Adrenal gland (tissue), 12 donors: ENCODE results near the gene MCTP1. TPM values are rescaled to one million over a fixed set of nuclear protein-coding genes. Genes with fewer than 3 reads are reported as not detected.

Source experiments
- DNase-seq, 7 donors: peaks; one replicate each; pipeline ENCODE4 v3.0.0-alpha.2; 2019 to 2020
- H3K27ac ChIP-seq, 5 donors: fragments of 200-600 bp; sonication (generic) in 4 of 5; 1 replicate in 3 of 5; 2 replicates in 2 of 5; pipeline versions ENCODE4 v1.5.1 to v1.8.0; 2016 to 2020; ENCODE audit warnings: mild to moderate bottlenecking in 1 of 5
- H3K27me3 ChIP-seq: fragments of 200-600 bp; 2 replicates; pipeline ENCODE4 v1.8.0; 2021
- H3K36me3 ChIP-seq, 2 donors: fragments of 200-600 bp; replicated peaks in 1 of 2; 1 replicate in 1 of 2; 2 replicates in 1 of 2; pipeline versions ENCODE4 v1.5.1 to v1.8.0; 2018 to 2022
- H3K4me1 ChIP-seq, 2 donors: fragments of 200-600 bp; replicated peaks in 1 of 2; 1 replicate in 1 of 2; 2 replicates in 1 of 2; pipeline versions ENCODE4 v1.5.1 to v1.8.0; 2018 to 2021
- H3K4me3 ChIP-seq, 4 donors: fragments of 200-600 bp; sonication (generic) in 3 of 4; one replicate each; pipeline ENCODE4 v1.5.1; 2016 to 2018
- H3K9me3 ChIP-seq, 3 donors: fragments of 200-600 bp; sonication (generic) in 1 of 3; replicated peaks in 1 of 3; 1 replicate in 2 of 3; 2 replicates in 1 of 3; pipeline versions ENCODE4 v1.5.1 to v1.8.0; 2016 to 2021
- POLR2A ChIP-seq, 2 donors: fragments of 450-650 bp; IDR thresholded peaks; one replicate each; pipeline ENCODE4 v1.6.1; 2017; ENCODE audit warnings: antibody characterized with exemption in 2 of 2, mild to moderate bottlenecking in 2 of 2, moderate library complexity in 1 of 2
- WGBS, 4 donors: extraction: QIAGEN DNeasy Blood & Tissue Kit in 2 of 4; methylation state at CpG; one replicate each; pipeline versions ENCODE4 v1.1.5 to v1.1.7; 2013 to 2017; 5-methylcytosine and 5-hydroxymethylcytosine counted together
- intact Hi-C, 2 donors: fragments of 100-400 bp; cut with DNase I; formaldehyde crosslinking; loops; one replicate each; pipeline versions ENCODE4 v1.14.1 to v1.15.0; 2022 to 2023
- polyA plus RNA-seq, 3 donors: library from polyadenylated mRNA; stranded (reverse); fragments of 200-250 nt in 2 of 3; fragments of 350-450 nt in 1 of 3; fragmentation: Illumina TruSeq in 1 of 3; extraction: RNeasy Lipid Tissue Mini Kit (QIAGEN cat#74804) in 1 of 3; gene quantifications; one replicate each; pipeline ENCODE4 v1.2.3, GENCODE V29; 2013 to 2014
- total RNA-seq, 9 donors: library from RNA; depleted of rRNA in 4 of 9; stranded (reverse); fragments of >200 nt in 4 of 9; fragments of 120-200 nt in 1 of 9; fragmentation: NEBNext Ultra II Directional in 1 of 9; extraction: Animal tissue kit (Norgen Biotek cat#: 25700) in 1 of 9; gene quantifications; one replicate each; pipeline versions ENCODE4 v1.1.0 to v1.2.4, GENCODE V29; 2013 to 2023
- TF ChIP-seq, protein P1 (sequence below), 6 experiments: fragments of 450-650 bp in 4 of 6; fragments of 200-600 bp in 2 of 6; sonication (generic) in 1 of 6; IDR thresholded peaks; 1 replicate in 5 of 6; 2 replicates in 1 of 6; pipeline versions ENCODE4 v1.5.1 to v1.8.0; 2016 to 2021; ENCODE audit warnings: antibody characterized with exemption in 6 of 6, mild to moderate bottlenecking in 2 of 6, moderate library complexity in 1 of 6
- donor health status: healthy with polysubstance abuse.
- donor health status: Bipolar disorder and iron deficiency.
- donor health status: DM: yes; HTN: yes; CAD: no.
- donor health status: DM: no; HTN: no; CAD: no.
- donor health status: DM: no; HTN: no; CAD: no.
- donor health status: DM: yes; HTN: yes; CAD: no.

MCTP1 gene
- total and polyA plus RNA-seq, 12 donors: 1.2 to 20.1 (median 5.1) TPM

DNA sequence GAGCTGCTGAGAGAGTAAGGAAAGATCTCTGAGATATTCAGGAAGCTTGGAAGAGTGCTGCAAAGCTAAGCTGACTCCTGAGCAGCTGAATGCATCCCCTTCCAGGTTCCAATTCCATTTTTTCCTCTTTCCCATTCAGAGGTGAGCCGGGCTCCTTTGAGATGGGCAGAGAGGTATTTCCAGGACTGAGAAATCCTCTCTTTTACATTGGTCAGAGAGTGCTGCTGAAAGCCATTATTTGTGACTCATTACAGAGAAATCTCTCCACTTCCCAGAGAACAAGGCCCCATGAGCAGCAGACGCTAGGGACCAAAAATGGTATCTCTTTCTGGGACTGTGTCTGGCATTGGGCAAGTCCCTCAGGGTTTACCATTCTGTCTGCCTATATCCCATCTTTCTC, 3.7 kb downstream of the MCTP1 start:
- no peaks in the 10 kb centered on the region for H3K36me3 ChIP-seq
- peaks cover 35% of the 10 kb centered on the region for H3K27me3 ChIP-seq
- no peak overlapping the region for H3K27ac ChIP-seq
- H3K4me1 ChIP-seq: peaks cover 7 to 16% of the 10 kb centered on the region in 2 donors
- no peaks in the 10 kb centered on the region for H3K9me3 ChIP-seq
- DNase-seq: no peak
- no peak for TF ChIP-seq POLR2A (IDR thresholded peaks at IDR 0.05)
- TF ChIP-seq, protein P1, sequence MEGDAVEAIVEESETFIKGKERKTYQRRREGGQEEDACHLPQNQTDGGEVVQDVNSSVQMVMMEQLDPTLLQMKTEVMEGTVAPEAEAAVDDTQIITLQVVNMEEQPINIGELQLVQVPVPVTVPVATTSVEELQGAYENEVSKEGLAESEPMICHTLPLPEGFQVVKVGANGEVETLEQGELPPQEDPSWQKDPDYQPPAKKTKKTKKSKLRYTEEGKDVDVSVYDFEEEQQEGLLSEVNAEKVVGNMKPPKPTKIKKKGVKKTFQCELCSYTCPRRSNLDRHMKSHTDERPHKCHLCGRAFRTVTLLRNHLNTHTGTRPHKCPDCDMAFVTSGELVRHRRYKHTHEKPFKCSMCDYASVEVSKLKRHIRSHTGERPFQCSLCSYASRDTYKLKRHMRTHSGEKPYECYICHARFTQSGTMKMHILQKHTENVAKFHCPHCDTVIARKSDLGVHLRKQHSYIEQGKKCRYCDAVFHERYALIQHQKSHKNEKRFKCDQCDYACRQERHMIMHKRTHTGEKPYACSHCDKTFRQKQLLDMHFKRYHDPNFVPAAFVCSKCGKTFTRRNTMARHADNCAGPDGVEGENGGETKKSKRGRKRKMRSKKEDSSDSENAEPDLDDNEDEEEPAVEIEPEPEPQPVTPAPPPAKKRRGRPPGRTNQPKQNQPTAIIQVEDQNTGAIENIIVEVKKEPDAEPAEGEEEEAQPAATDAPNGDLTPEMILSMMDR (IDR thresholded peaks at IDR 0.05): no peak
- no peak overlapping the region for H3K4me3 ChIP-seq
- 27 to 46% (median 42%) methylated on average over 2 of the region's 2 CpGs for WGBS, 4 donors
- intact Hi-C loops: no loop called here

DNA sequence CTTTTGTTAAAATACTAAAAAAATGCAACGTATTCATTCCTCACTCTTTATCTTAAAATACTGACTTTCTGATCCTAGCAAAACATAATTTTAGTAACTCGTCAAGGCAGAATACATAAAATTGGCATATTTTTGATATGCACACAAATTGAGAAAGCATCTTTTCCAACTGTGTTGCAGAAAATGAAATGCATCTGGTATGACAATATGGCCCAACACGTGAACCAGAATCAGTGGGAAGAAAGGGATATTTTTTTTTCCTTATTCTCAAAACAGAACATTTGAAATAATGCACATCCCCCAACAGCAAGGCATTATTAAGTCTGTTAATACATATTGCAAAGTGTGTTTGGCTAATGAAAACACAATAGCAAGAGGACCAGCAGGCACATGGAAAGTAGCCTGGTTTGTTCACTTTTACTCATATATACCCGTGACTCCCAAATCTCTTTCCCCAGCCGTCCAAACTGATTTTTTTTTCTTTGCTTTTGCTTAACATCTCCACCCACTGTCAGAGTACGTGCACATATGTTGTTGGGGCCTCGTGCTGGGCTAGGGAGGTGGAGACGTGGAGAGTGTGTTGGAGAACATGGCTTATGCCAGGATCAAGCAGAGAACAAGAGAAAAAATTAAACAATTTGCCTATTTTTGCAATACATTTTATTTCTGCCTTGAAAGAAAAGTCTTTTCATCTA, 4.3 kb downstream of the MCTP1 start:
- H3K27me3 ChIP-seq: peaks cover 35% of the 10 kb centered on the region
- no peaks in the 10 kb centered on the region for H3K9me3 ChIP-seq
- intact Hi-C loops: no loop called here
- H3K4me3 ChIP-seq: no peak overlapping the region
- 37 to 52% (median 42%) methylated on average over 8 of the region's 8 CpGs for WGBS, 4 donors
- H3K36me3 ChIP-seq: no peaks in the 10 kb centered on the region
- H3K4me1 ChIP-seq: peaks cover 7 to 16% of the 10 kb centered on the region in 2 donors
- no peak overlapping the region for H3K27ac ChIP-seq
- no peak for DNase-seq
- TF ChIP-seq, protein P1 (IDR thresholded peaks at IDR 0.05): no peak
- TF ChIP-seq POLR2A (IDR thresholded peaks at IDR 0.05): no peak

DNA sequence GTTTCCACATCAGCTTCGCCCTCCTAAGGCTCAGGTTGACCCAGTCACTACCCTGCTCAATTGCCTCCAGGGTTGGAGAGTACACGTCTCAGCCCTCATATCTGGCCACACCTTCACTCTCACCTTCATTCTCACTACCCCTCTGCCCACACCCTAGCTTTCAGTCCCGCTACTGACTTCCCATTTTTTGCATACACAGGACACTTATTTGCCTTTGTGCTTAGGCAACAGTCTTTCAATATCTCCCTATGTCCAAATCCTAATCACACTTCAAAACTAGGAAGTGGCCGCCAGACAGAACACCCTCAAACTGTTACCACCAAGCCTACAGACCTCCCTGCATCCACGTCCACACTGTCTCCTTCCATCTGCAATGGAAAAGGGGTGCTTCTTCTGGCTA, 10.9 kb downstream of the MCTP1 start:
- Histone ChIP-seq H3K4me3 (no peak overlapping the region), H3K27me3 (no peaks in the 10 kb centered on the region), H3K27ac (no peak overlapping the region), H3K36me3 (no peaks in the 10 kb centered on the region), H3K4me1 (no peaks in the 10 kb centered on the region), H3K9me3 (no peaks in the 10 kb centered on the region)
- TF ChIP-seq, protein P1 (IDR thresholded peaks at IDR 0.05): no peak
- TF ChIP-seq POLR2A (IDR thresholded peaks at IDR 0.05): no peak
- DNase-seq: no peak
- intact Hi-C loops: no loop called here
- WGBS, 4 donors: 50 to 66% (median 53%) methylated on average over 5 of the region's 5 CpGs

DNA sequence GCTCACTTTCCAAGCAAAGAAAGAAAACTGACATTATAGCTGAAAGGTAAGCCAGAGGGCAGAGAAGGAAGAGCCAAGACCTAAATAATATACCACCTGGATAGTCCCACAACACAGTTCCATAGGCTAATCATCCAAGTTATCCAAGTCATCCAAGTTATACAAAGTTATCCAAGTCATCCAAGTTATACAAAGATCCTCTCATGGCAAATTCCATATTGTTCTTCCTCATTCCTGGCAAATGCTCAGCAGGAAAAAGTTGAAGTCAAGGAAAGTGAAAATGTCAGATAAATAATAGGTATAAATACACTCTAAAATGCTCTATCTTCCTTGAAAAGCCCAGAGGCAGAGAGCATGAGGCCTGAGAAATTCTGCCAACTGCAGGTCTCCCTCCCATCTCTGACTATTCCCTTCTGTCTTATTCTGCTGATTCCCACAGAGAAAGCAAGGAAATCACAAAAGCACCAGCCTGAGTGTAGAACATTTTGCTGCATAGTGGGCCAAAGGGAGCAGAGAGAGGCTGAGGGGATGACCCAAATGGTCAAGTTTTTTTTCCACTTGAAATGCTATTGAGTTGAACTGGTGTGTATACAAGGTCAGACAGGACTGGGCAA, 12.5 kb downstream of the MCTP1 start:
- Histone ChIP-seq H3K4me3 (no peak overlapping the region), H3K27ac (no peak overlapping the region), H3K36me3 (no peaks in the 10 kb centered on the region), H3K9me3 (no peaks in the 10 kb centered on the region), H3K4me1 (no peaks in the 10 kb centered on the region), H3K27me3 (no peaks in the 10 kb centered on the region)
- intact Hi-C loops: no loop called here
- DNase-seq: no peak
- TF ChIP-seq POLR2A (IDR thresholded peaks at IDR 0.05): no peak
- TF ChIP-seq, protein P1 (IDR thresholded peaks at IDR 0.05): no peak
